Trophoblast cell (in vitro differentiated cells and primary cell): ENCODE results near the gene AXIN1.

ENCODE experiments used
- DNase-seq, 2 donors: peaks; one replicate each; pipeline ENCODE4 v3.0.0-alpha.2; 2016
- H2AFZ ChIP-seq: 2 replicates; pipeline ENCODE4 v1.6.1; 2013; ENCODE audit warnings: low read length, moderate library complexity, mild to moderate bottlenecking; ENCODE audit not compliant: insufficient read depth, poor library complexity
- H2AK5ac ChIP-seq: 2 replicates; pipeline ENCODE4 v1.6.1; 2013; ENCODE audit warnings: mild to moderate bottlenecking, low read length
- H2BK120ac ChIP-seq: 2 replicates; pipeline ENCODE4 v1.6.1; 2013; ENCODE audit warnings: low read length, mild to moderate bottlenecking, moderate library complexity; ENCODE audit not compliant: insufficient read depth, poor library complexity
- H2BK12ac ChIP-seq: 2 replicates; pipeline ENCODE4 v1.6.1; 2013; ENCODE audit warnings: mild to moderate bottlenecking, low read length, moderate library complexity
- H2BK5ac ChIP-seq: 2 replicates; pipeline ENCODE4 v1.6.1; 2013; ENCODE audit warnings: low read length, low read depth, moderate library complexity, mild to moderate bottlenecking; ENCODE audit not compliant: poor library complexity
- H3K14ac ChIP-seq: 2 replicates; pipeline ENCODE4 v1.6.1; 2013; ENCODE audit warnings: mild to moderate bottlenecking, low read length
- H3K18ac ChIP-seq: 2 replicates; pipeline ENCODE4 v1.6.1; 2013; ENCODE audit warnings: mild to moderate bottlenecking, low read length
- H3K23ac ChIP-seq: 2 replicates; pipeline ENCODE4 v1.6.1; 2013; ENCODE audit warnings: low read length
- H3K27ac ChIP-seq: 2 replicates; pipeline ENCODE4 v1.5.1; 2013; ENCODE audit warnings: low read depth, mild to moderate bottlenecking, inconsistent platforms, low read length, moderate library complexity
- H3K27me3 ChIP-seq: 2 replicates; pipeline ENCODE4 v1.6.1; 2013; ENCODE audit warnings: inconsistent platforms, mild to moderate bottlenecking, low read length, moderate library complexity; ENCODE audit not compliant: insufficient read depth
- H3K36me3 ChIP-seq, 2 experiments: 1 replicate in 1 of 2; 2 replicates in 1 of 2; pipeline ENCODE4 v1.6.1; 2013; ENCODE audit warnings: low read length in 2 of 2, mild to moderate bottlenecking in 2 of 2, moderate library complexity in 1 of 2; ENCODE audit not compliant: insufficient read depth in 2 of 2, control insufficient read depth in 1 of 2
- H3K4ac ChIP-seq: 2 replicates; pipeline ENCODE4 v1.6.1; 2013; ENCODE audit warnings: low read depth, mild to moderate bottlenecking, low read length, moderate library complexity
- H3K4me1 ChIP-seq, 2 experiments: 1 replicate in 1 of 2; 2 replicates in 1 of 2; pipeline ENCODE4 v1.6.1; 2013; ENCODE audit warnings: low read length in 2 of 2, mild to moderate bottlenecking in 2 of 2, moderate library complexity in 1 of 2; ENCODE audit not compliant: insufficient read depth in 2 of 2, control insufficient read depth in 1 of 2
- H3K4me2 ChIP-seq: 2 replicates; pipeline ENCODE4 v1.6.1; 2013; ENCODE audit warnings: inconsistent platforms, mild to moderate bottlenecking, low read length, moderate library complexity
- H3K4me3 ChIP-seq: 2 replicates; pipeline ENCODE4 v1.5.1; 2013; ENCODE audit warnings: mild to moderate bottlenecking, low read depth, low read length, inconsistent platforms
- H3K79me1 ChIP-seq: one replicate; pipeline ENCODE4 v1.6.1; 2013; ENCODE audit warnings: low read length
- H3K79me2 ChIP-seq: 2 replicates; pipeline ENCODE4 v1.6.1; 2013; ENCODE audit warnings: low read length, mild to moderate bottlenecking; ENCODE audit not compliant: control insufficient read depth, insufficient read depth, poor library complexity
- H3K9ac ChIP-seq: 2 replicates; pipeline ENCODE4 v1.6.1; 2013; ENCODE audit warnings: mild to moderate bottlenecking, low read length
- H3K9me3 ChIP-seq: 2 replicates; pipeline ENCODE4 v1.6.1; 2013; ENCODE audit warnings: low read depth, mild to moderate bottlenecking, control low read depth, inconsistent platforms, low read length; ENCODE audit not compliant: insufficient read depth
- H4K12ac ChIP-seq: 2 replicates; pipeline ENCODE4 v1.6.1; 2013; ENCODE audit warnings: low read depth, mild to moderate bottlenecking, low read length, moderate library complexity
- H4K8ac ChIP-seq: 2 replicates; pipeline ENCODE4 v1.6.1; 2013; ENCODE audit warnings: low read depth, mild to moderate bottlenecking, low read length, moderate library complexity
- H4K91ac ChIP-seq: one replicate; pipeline ENCODE4 v1.6.1; 2013; ENCODE audit warnings: low read depth, mild to moderate bottlenecking, low read length, moderate library complexity
- WGBS: extraction: QIAGEN DNeasy Blood & Tissue Kit; methylation state at CpG from one replicate; pipeline ENCODE4 v1.1.7; 2013; ENCODE audit warnings: missing lambda C conversion rate; ENCODE audit not compliant: insufficient read length, insufficient coverage; ENCODE audit errors: extremely low coverage; 5-methylcytosine and 5-hydroxymethylcytosine counted together

AXIN1 gene

DNA sequence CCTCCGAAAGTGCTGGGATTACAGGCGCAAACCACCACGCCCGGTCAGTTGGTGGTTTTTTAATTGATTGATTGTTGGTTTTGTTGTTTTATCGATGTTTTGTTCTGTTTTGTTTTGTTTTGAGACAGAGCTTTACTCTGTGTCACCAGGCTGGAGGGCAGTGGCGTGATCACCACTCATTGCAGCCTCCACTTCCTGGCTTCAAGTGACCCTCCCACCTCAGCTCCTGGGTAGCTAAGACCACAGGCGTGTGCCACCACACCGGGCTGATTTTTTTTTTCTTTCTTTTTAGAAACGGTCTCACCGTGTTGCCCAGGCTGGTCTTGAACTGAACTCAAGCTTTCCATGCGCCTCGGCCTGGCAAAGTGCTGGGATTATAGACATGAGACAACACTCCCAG is 105.5 kb downstream of the AXIN1 start:
- H3K14ac ChIP-seq = no peak overlapping the region
- H3K79me2 ChIP-seq = no peaks in the 10 kb centered on the region
- H4K8ac ChIP-seq = no peak overlapping the region
- H3K4ac ChIP-seq = no peak overlapping the region
- no peak overlapping the region for H3K23ac ChIP-seq
- H2AFZ ChIP-seq = no peak overlapping the region
- H3K79me1 ChIP-seq = no peaks in the 10 kb centered on the region
- no peak overlapping the region for H3K4me2 ChIP-seq
- no peaks in the 10 kb centered on the region for H3K9me3 ChIP-seq
- DNase-seq = no peak
- no peak overlapping the region for H3K4me3 ChIP-seq
- H2BK120ac ChIP-seq = no peak overlapping the region
- WGBS = no CpG with 5 or more reads among the region's 12 CpGs
- peaks cover 2% of the 10 kb centered on the region in 2 experiments for H3K36me3 ChIP-seq
- no peak overlapping the region for H4K91ac ChIP-seq
- H3K18ac ChIP-seq = no peak overlapping the region
- peaks cover 0 to 3% of the 10 kb centered on the region in 2 experiments for H3K4me1 ChIP-seq
- no peak overlapping the region for H3K27ac ChIP-seq
- no peak overlapping the region for H4K12ac ChIP-seq
- no peaks in the 10 kb centered on the region for H3K27me3 ChIP-seq
- no peak overlapping the region for H2BK12ac ChIP-seq
- H3K9ac ChIP-seq = no peak overlapping the region
- H2BK5ac ChIP-seq = no peak overlapping the region
- H2AK5ac ChIP-seq = no peak overlapping the region

GRCh38 chr16:245105-245504 is 107.4 kb downstream of the AXIN1 start:
- H3K9me3 ChIP-seq = no peaks in the 10 kb centered on the region
- peaks cover 0 to under 1% of the 10 kb centered on the region in 2 experiments for H3K36me3 ChIP-seq
- H2AFZ ChIP-seq = no peak overlapping the region
- no peak overlapping the region for H3K4me3 ChIP-seq
- no peak overlapping the region for H3K18ac ChIP-seq
- H3K4ac ChIP-seq = no peak overlapping the region
- H4K12ac ChIP-seq = no peak overlapping the region
- H3K27me3 ChIP-seq = no peaks in the 10 kb centered on the region
- no peak overlapping the region for H4K8ac ChIP-seq
- no peaks in the 10 kb centered on the region for H3K79me1 ChIP-seq
- peaks cover 0 to 1% of the 10 kb centered on the region in 2 experiments for H3K4me1 ChIP-seq
- H2AK5ac ChIP-seq = no peak overlapping the region
- no peak for DNase-seq
- no peak overlapping the region for H2BK12ac ChIP-seq
- H3K14ac ChIP-seq = no peak overlapping the region
- H3K4me2 ChIP-seq = no peak overlapping the region
- H3K27ac ChIP-seq = no peak overlapping the region
- no peak overlapping the region for H3K9ac ChIP-seq
- WGBS = no CpG with 5 or more reads among the region's 9 CpGs
- H2BK120ac ChIP-seq = no peak overlapping the region
- H2BK5ac ChIP-seq = no peak overlapping the region
- no peaks in the 10 kb centered on the region for H3K79me2 ChIP-seq
- H4K91ac ChIP-seq = no peak overlapping the region
- no peak overlapping the region for H3K23ac ChIP-seq

GRCh38 chr16:243348-243747 is 109.2 kb downstream of the AXIN1 start:
- Histone ChIP-seq H4K12ac (no peak overlapping the region), H3K79me2 (no peaks in the 10 kb centered on the region), H3K9ac (no peak overlapping the region), H3K27ac (no peak overlapping the region), H3K4me3 (no peak overlapping the region), H3K23ac (no peak overlapping the region), H2AFZ (no peak overlapping the region), H3K14ac (no peak overlapping the region), H3K4me1 (no peaks in the 10 kb centered on the region), H3K27me3 (no peaks in the 10 kb centered on the region), H2BK12ac (no peak overlapping the region), H2BK5ac (no peak overlapping the region), H3K4me2 (no peak overlapping the region), H3K36me3 (no peaks in the 10 kb centered on the region), H4K91ac (no peak overlapping the region), H4K8ac (no peak overlapping the region), H2BK120ac (no peak overlapping the region), H2AK5ac (no peak overlapping the region), H3K79me1 (no peaks in the 10 kb centered on the region), H3K18ac (no peak overlapping the region), H3K9me3 (no peaks in the 10 kb centered on the region), H3K4ac (no peak overlapping the region)
- no peak for DNase-seq
- no CpG with 5 or more reads among the region's 4 CpGs for WGBS

DNA sequence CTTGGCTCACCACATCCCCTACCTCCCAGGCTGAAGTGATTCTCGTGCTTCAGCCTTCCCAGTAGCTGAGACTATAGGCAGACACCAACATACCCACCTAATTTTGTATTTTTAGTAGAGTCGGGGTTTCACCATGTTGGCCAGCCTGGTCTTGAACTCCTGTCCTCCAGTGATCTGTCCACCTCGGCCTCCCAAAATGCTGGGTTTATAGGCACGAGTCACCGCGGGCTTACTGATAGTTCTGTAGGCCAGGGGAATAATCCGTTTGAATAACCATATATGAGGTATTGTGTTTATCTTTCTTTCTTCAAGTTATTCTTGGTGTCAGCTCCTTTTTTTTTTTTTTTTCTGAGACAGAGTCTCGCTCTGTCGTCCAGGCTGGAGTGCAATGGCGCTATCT is 110.2 kb downstream of the AXIN1 start:
- no peak overlapping the region for H4K91ac ChIP-seq
- no peak overlapping the region for H4K8ac ChIP-seq
- no peak overlapping the region for H3K4ac ChIP-seq
- WGBS = no CpG with 5 or more reads among the region's 10 CpGs
- H4K12ac ChIP-seq = no peak overlapping the region
- no peaks in the 10 kb centered on the region for H3K36me3 ChIP-seq
- H2AK5ac ChIP-seq = no peak overlapping the region
- no peak overlapping the region for H2BK120ac ChIP-seq
- no peaks in the 10 kb centered on the region for H3K27me3 ChIP-seq
- H3K4me2 ChIP-seq = no peak overlapping the region
- H3K79me1 ChIP-seq = no peaks in the 10 kb centered on the region
- no peak overlapping the region for H2BK12ac ChIP-seq
- no peak overlapping the region for H3K18ac ChIP-seq
- H3K14ac ChIP-seq = no peak overlapping the region
- no peak overlapping the region for H3K23ac ChIP-seq
- no peak for DNase-seq
- H3K4me3 ChIP-seq = no peak overlapping the region
- H3K4me1 ChIP-seq = no peaks in the 10 kb centered on the region
- H2BK5ac ChIP-seq = no peak overlapping the region
- no peaks in the 10 kb centered on the region for H3K79me2 ChIP-seq
- no peak overlapping the region for H2AFZ ChIP-seq
- H3K9me3 ChIP-seq = no peaks in the 10 kb centered on the region
- no peak overlapping the region for H3K27ac ChIP-seq
- H3K9ac ChIP-seq = no peak overlapping the region
